Measurements from ENCODE around the gene TNFRSF8. TPM values are rescaled to one million over a fixed set of nuclear protein-coding genes. Genes with fewer than 3 reads are reported as not detected.

Gene TNFRSF8
- total RNA-seq, 1 experiment from 2014 or later: 2.9 TPM

DNA sequence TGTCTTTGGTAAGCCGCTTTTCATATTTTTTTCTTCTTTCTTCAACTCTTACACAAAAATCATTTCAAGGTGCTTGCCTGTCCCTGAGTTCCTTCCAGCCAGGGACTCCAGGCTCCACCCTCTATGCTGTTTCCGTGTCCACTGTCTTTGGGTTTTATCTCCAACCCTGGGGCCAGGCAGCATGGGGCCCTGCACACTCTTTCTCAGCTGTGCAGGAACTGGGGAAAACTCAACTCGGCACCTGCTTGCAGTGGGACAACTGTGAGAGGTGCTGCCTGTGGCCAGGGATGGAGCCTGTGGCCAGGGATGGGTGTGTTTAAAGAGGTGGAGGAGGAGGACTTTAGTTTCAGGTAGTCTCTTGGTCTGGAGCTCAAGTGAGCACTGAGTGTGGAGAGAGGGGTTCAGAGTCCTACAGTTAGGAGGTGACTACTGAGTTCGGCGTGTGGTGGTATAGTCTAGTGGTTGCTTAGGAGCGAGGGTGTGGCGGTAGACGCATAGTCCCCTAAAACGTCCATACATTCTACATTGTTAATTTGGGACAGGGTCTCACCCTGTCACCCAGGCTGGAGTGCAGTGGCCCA, 13.4 kb downstream of the TNFRSF8 start:
- TF ChIP-seq, protein P1, sequence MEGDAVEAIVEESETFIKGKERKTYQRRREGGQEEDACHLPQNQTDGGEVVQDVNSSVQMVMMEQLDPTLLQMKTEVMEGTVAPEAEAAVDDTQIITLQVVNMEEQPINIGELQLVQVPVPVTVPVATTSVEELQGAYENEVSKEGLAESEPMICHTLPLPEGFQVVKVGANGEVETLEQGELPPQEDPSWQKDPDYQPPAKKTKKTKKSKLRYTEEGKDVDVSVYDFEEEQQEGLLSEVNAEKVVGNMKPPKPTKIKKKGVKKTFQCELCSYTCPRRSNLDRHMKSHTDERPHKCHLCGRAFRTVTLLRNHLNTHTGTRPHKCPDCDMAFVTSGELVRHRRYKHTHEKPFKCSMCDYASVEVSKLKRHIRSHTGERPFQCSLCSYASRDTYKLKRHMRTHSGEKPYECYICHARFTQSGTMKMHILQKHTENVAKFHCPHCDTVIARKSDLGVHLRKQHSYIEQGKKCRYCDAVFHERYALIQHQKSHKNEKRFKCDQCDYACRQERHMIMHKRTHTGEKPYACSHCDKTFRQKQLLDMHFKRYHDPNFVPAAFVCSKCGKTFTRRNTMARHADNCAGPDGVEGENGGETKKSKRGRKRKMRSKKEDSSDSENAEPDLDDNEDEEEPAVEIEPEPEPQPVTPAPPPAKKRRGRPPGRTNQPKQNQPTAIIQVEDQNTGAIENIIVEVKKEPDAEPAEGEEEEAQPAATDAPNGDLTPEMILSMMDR (conservative IDR thresholded peaks at IDR 0.05): no peak
- H3K4me3 Mint-ChIP-seq: no peak overlapping the region
- no peak overlapping the region for H3K27ac ChIP-seq (ENCODE audit: insufficient read length, low read depth, low read length)

More for the DNA sequence above, 13.4 kb downstream of the TNFRSF8 start:
- no peak overlapping the region for H3K4ac ChIP-seq (ENCODE audit: low read depth, low read length)
- no peak overlapping the region for H4K5ac ChIP-seq (ENCODE audit: insufficient read length, low read depth, low read length)
- H2AFZ ChIP-seq (ENCODE audit: low read length): no peak overlapping the region
- no peak overlapping the region for H4K8ac ChIP-seq (replicated peaks; ENCODE audit: insufficient read length, low read depth, low read length)
- no peak overlapping the region for H2BK5ac ChIP-seq (ENCODE audit: insufficient read length, low read length)
- H3T11ph ChIP-seq (ENCODE audit: low read length): no peak overlapping the region
- Mint-ChIP-seq H3K4me1 (peaks cover 27 to 40% of the 10 kb centered on the region in 2 experiments), H3K27me3 (ENCODE audit: low read depth) (peaks cover 7% of the 10 kb centered on the region), H3K9me3 (no peaks in the 10 kb centered on the region; a peak in 2 of 5 replicates), H3K36me3 (ENCODE audit: insufficient read depth in 1 of 3, low read depth in 3 of 3) (no peaks in the 10 kb centered on the region; a peak in 2 of 7 replicates), H3K27ac (peak overlapping the region; percentile 35 to 88 (median 59); a peak in 3 of 7 replicates)
- H3K79me2 ChIP-seq (ENCODE audit: insufficient read depth, low read length): no peaks in the 10 kb centered on the region
- no peaks in the 10 kb centered on the region for H3K9me3 ChIP-seq (ENCODE audit: control insufficient read depth, low read depth, low read length)
- H3K27me3 ChIP-seq (ENCODE audit: insufficient read depth, low read length): no peaks in the 10 kb centered on the region
- no peak for DNase-seq
- no peak overlapping the region for H3K4me2 ChIP-seq (ENCODE audit: insufficient read depth, insufficient read length, low read length)
- H3K56ac ChIP-seq (ENCODE audit: insufficient read length, low read depth, low read length): no peak overlapping the region
- no peaks in the 10 kb centered on the region for H3K79me1 ChIP-seq (ENCODE audit: insufficient read depth, low read depth, low read length, poor library complexity, severe bottlenecking)
- peaks cover 6% of the 10 kb centered on the region for H3K23me2 ChIP-seq (ENCODE audit: insufficient read length, low read depth, low read length, poor library complexity, severe bottlenecking)
- no peak overlapping the region for H2AK5ac ChIP-seq (ENCODE audit: insufficient read length, low read length)
- no peak overlapping the region for H3K9ac ChIP-seq (ENCODE audit: extremely low read depth, insufficient read length, low read length)
- H2BK20ac ChIP-seq (ENCODE audit: low read depth, low read length, poor library complexity, severe bottlenecking): no peak overlapping the region
- no peaks in the 10 kb centered on the region for H4K20me1 ChIP-seq (ENCODE audit: control insufficient read depth, insufficient read depth, insufficient read length)
- H4K91ac ChIP-seq (ENCODE audit: insufficient read length, low read depth, low read length): no peak overlapping the region
- no peak overlapping the region for H2BK12ac ChIP-seq (ENCODE audit: insufficient read length, low read depth, low read length)
- no peak overlapping the region for H3K23ac ChIP-seq (ENCODE audit: insufficient read length, low read depth, low read length)
- no peak overlapping the region for H2BK15ac ChIP-seq (ENCODE audit: low read depth, low read length)
- no CpG with 5 or more reads among the region's 9 CpGs for WGBS (ENCODE audit: extremely low coverage, insufficient read length, low lambda C conversion rate)
- no peak overlapping the region for H2BK120ac ChIP-seq (ENCODE audit: low read depth, low read length, poor library complexity, severe bottlenecking)
- peaks cover 2% of the 10 kb centered on the region; the same call in 1 of the 2 replicates for H3K4me1 ChIP-seq (ENCODE audit: insufficient read depth, low read length)
- H3K18ac ChIP-seq (ENCODE audit: insufficient read length, low read depth, low read length): no peak overlapping the region
- H3K14ac ChIP-seq (ENCODE audit: insufficient read depth, low read length): no peak overlapping the region
